Stimulated activated CD4-positive, alpha-beta T cell treated with anti-CD3 and anti-CD28 coated beads, Interleukin-2, amount 100 ng/mL, for 4 hours (primary cell): ENCODE data around the gene RNF114.
"Not testable (repeated sequence)": the region's sequence is repeated elsewhere in the genome, so short reads cannot be mapped to it uniquely, and the experiment has no call there.

Source experiments
- DNase-seq: peaks from one replicate; pipeline ENCODE4 v3.0.0-alpha.2; 2020; ENCODE audit warnings: low read depth

The RNF114 gene

GRCh38 chr20:49985617-49986016 is 49.4 kb downstream of the RNF114 start:
- DNase-seq: no peak

DNA sequence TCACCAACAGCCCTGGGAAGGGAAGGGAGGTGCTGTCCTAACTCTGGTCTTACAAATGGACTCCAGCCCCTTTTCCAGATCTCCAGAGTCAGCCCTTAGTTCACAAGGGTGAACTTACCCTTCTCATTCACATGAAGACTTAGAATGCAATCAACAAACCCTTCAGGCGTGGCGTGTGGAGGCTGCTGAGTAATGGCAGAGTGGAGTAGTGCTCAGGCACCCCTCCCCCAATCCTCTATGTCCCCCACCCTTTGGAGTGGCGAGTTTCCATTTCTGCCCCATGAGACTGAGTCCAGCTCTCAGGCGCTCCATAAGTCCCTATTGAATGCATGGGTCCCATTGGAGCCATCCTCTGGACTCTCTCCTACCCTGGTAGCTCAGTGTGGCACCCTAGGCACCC is 49.9 kb downstream of the RNF114 start:
- DNase-seq: no peak

DNA sequence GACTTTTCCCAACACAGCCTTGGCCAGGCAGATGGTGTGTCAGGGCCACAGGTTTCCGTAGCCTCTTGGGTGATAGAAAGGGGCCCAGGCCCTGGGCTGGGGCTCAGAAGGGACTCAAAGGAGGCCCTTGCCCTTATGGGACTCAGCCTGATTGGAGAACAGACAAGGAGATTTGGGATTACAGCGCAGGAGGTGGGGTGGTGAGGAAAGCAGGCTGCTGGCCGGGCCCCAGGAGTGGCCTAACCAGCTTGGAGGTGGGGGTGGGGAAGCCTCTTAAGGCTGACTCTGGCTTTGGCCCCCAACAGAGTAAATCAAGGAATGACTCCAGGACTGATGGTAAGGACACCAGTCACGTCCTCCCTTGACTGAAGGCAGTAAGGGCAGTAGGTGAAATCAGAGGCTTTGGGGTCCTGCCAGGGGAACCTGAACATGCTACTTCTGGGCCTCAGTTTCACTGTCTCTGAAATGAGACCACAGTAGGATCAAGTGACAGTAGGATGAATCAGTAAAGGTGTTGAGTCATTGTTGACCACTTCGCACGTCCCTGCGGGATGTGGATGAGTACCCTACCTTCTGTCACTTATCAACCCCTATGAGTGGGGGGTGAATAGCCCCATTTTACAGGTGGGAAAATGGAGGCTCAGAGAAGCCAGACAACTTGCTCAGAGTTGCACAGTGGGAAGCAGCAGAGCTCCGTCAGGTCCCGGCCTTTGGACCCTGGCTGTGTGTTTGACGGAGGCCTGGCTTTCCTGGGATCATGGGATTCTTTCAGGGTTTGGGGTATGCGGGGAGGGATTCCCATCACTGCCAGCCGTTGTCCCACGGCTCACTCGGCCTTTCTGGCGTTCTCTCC is 51.0 kb downstream of the RNF114 start:
- no peak for DNase-seq

- no peak for DNase-seq
Measured at GRCh38 chr20:49987868-49988690, 51.9 kb downstream of the RNF114 start.

DNA sequence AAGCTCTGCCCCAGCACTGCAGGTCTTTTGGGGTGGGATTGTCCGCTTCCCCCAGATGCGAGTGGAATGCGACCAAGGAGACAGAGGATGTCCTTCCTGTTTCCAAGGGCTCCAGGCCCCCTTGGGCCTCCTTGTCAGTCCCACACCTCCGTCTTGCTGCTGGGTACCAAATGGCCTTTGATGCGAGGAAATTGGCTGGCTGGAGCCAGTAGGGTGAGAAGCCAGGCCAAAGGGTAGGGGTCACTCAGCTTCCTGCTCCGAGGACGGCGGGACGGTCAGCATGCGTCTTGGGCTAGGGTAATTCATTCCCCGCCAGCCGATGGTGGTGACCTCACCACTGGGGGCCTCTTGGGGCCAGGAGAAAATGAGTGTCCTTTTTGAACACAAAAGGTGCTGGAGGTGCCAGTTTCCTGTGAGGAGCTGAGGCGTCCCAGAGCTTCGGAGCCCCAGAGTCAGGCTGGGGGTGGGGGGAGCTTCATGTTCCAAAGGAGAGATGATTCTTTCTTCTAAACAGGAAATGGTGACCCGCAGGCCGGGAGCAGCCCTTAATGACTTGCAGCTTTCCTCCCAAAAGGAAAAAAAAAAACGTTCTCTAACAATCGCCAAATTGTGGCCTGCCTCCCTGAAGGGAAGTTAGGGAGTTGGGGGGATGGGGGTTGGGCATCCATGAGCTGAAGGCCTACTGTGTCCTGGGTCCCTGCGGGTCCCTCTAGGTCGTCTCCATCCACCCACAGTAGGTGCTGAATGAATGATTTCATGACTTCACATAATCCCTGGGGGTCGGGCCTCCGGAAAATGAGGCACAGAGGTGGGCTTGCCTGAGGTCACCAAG is 53.3 kb downstream of the RNF114 start:
- no peak for DNase-seq

- no peak for DNase-seq
Measured at GRCh38 chr20:49990271-49990720, 54.1 kb downstream of the RNF114 start.

DNA sequence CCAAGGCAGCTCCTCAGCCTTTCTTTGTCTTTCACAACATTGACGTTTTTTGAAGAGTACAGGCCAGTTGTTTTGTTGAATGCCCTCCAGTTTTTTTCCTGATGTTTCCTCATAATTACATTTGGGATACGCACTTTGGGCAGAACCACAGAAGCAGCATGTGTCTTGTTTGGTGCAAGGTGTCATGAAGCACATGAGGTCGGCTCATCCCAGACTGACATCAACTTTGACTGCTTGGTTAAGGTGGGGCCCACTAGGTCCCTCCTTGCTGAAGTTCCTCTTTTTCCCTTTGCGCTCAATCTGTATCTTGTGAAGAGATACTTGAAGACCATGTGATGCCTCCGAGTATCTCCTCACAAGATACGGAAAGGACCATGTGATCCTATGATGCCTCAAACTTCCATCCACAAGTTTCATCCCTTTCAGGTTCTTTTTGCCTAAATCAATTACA is 57.1 kb downstream of the RNF114 start:
- DNase-seq: no peak

DNA sequence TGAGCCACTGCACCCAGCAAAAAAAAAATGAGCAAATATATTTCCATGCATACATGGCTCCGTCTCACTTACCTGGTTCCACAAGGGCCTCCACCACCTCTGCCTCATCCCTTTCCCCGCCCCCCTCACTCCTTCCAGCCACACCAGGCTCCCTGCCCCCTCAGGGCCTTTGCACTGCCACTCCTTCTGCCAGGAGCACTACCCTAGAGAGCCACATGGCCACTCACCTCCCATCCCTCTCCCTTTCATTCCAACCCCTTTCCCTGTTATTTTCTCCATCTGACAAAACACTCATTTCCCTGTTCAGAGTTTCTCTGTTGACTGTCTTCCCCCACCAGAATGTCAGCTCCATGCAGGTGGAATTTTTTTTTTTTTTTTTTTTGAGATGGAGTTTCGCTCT is 59.4 kb downstream of the RNF114 start:
- DNase-seq: no peak

DNA sequence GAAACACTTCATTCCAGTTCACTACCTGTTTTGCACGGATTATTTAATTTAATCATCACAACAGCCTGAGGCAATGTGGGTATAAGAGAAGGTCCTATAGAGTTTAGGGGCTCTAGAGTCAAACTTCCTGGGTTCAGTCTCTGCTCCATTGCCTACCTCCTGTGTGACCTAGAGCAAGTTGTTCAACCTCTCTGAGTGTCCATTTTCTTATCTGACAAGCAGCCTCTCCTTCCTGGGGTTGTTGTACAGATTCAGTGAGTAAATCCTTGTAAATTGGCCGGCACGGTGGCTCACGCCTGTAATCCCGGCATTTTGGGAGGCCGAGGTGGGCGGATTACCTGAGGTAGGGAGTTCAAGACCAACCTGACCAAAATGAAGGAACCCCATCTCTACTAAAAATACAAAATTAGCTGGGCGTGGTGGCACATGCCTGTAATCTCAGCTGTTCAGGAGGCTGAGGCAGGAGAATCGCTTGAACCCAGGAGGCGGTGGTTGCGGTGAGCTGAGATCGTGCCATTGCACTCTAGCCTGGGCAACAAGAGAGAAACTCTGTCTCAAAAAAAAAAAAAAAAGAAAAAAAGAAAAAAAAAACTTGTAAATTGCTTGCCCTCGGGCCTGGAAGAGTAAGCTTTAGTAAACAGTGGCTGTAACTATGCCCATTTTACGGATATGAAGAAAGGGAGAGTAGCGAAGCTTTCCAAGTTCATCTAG is 62.4 kb downstream of the RNF114 start:
- not testable (repeated sequence) for DNase-seq

GRCh38 chr20:49999329-49999728 is 63.1 kb downstream of the RNF114 start:
- no peak for DNase-seq

DNA sequence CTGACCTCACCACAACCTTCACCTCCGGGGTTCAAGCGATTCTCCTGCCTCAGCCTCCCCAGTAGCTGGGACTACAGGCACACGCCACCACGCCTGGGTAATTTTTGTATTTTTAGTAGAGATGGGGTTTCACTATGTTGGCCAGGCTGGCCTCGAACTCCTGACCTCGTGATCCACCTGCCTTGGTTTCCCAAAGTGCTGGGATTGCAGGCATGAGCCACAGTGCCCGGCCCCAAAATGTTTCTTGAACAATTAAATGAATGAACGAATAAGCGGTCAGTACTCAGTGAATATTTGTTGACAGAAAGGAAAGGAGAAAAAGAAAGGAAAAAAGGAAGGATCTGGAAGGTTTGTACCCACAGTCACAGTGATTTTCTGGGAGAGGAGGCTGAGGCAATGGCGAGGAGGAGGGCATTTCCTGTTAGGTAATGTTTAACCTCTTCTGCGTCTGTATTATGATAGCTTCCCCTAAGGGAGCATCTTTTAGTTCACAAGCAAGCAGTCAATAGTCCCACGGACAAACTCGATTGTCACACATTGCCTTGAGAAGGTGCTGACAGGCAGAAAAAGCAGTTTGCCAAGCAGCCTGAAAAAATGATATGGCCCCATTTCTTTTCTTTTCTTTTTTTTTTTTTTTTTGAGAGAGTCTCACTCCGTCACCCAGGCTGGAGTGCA is 64.5 kb downstream of the RNF114 start:
- not testable (repeated sequence) for DNase-seq

- no peak for DNase-seq
Measured at GRCh38 chr20:50001784-50002311, 65.7 kb downstream of the RNF114 start.

GRCh38 chr20:50003253-50003656 is 67.1 kb downstream of the RNF114 start:
- no peak for DNase-seq
